SJCRH30 (cell line): Measurements from ENCODE around the gene DAPK1. TPM values are rescaled to one million over a fixed set of nuclear protein-coding genes. Genes with fewer than 3 reads are reported as not detected.
"Not testable (repeated sequence)": the region's sequence is repeated elsewhere in the genome, so short reads cannot be mapped to it uniquely, and the experiment has no call there.

ENCODE experiments used
- DNase-seq, 2 experiments: peaks; one replicate each; pipeline ENCODE4 v3.0.0-alpha.2; 2015 to 2020
- H3K27ac ChIP-seq: fragments of 250-450 bp; sonication (Bioruptor Pico); 2 replicates; pipeline ENCODE4 v1.5.1; 2020; ENCODE audit warnings: mild to moderate bottlenecking, moderate library complexity
- H3K27me3 ChIP-seq: fragments of 250-450 bp; sonication (Bioruptor Pico); 2 replicates; pipeline ENCODE4 v1.5.1; 2020; ENCODE audit warnings: mild to moderate bottlenecking, moderate library complexity
- H3K36me3 ChIP-seq: fragments of 250-450 bp; sonication (Bioruptor Pico); 2 replicates; pipeline ENCODE4 v1.5.1; 2020; ENCODE audit warnings: mild to moderate bottlenecking, moderate library complexity
- H3K4me1 ChIP-seq: fragments of 250-450 bp; sonication (Bioruptor Pico); 2 replicates; pipeline ENCODE4 v1.5.1; 2020; ENCODE audit warnings: mild to moderate bottlenecking, moderate library complexity
- H3K4me3 ChIP-seq: fragments of 250-450 bp; sonication (Bioruptor Pico); 2 replicates; pipeline ENCODE4 v1.5.1; 2020; ENCODE audit warnings: mild to moderate bottlenecking, moderate library complexity
- H3K9me3 ChIP-seq: fragments of 250-450 bp; sonication (Bioruptor Pico); replicated peaks from 2 replicates; pipeline ENCODE4 v1.5.1; 2020; ENCODE audit warnings: mild to moderate bottlenecking, moderate library complexity
- total RNA-seq: library from RNA; depleted of rRNA; stranded (reverse); fragments of >200 nt; shearing (Covaris generic); gene quantifications from 2 replicates; pipeline ENCODE4 v1.2.3, GENCODE V29; 2014

Gene DAPK1
- total RNA-seq, 1 experiment from 2014 or later = 73.5 TPM

DNA sequence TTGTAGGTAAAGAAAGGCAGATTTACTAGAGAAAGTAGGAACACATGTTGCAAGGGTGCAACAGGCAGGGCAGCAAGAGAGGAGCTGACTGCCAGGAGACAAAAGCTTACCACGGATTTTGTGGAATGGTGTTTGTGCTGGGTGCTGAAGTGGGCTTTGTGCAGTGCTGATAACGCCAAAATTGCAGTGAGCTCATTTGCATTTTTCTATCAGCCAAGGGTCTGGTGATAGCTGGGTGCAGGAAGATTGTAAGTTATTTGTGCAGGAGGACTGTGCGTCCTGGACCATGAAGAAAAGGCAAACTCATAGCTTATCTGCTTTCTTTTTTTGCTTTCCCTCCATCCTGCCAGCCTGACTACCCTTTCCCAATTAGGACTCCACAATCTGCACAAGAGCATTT lies 241.9 kb downstream of the DAPK1 start:
- Histone ChIP-seq H3K9me3 (peaks cover 16% of the 10 kb centered on the region; the same call in 1 of the 2 replicates), H3K36me3 (no peaks in the 10 kb centered on the region), H3K4me3 (no peak overlapping the region), H3K27ac (no peak overlapping the region), H3K4me1 (no peaks in the 10 kb centered on the region), H3K27me3 (no peaks in the 10 kb centered on the region)
- DNase-seq = no peak

DNA sequence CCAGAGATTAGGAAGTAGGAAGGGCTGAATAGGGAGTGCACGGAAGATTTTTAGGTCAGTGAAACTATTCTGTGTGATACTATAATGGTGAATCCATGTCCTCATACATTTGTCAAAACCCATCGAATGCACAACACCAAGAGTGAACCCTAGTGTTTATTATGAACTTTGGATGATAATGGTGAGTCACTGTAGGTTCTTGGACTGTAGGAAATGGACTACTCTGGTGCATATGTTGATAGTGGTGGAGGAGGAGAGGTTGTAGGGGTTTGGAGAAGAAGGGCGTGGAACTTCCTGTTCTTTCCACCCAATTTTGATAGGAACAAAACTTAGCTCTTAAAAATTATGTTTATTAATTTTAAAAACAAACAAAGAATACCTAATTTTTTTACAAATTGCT lies 242.5 kb downstream of the DAPK1 start:
- Histone ChIP-seq H3K4me1 (no peaks in the 10 kb centered on the region), H3K27me3 (no peaks in the 10 kb centered on the region), H3K9me3 (peaks cover 16% of the 10 kb centered on the region), H3K4me3 (no peak overlapping the region), H3K27ac (no peak overlapping the region), H3K36me3 (no peaks in the 10 kb centered on the region)
- DNase-seq = no peak

DNA sequence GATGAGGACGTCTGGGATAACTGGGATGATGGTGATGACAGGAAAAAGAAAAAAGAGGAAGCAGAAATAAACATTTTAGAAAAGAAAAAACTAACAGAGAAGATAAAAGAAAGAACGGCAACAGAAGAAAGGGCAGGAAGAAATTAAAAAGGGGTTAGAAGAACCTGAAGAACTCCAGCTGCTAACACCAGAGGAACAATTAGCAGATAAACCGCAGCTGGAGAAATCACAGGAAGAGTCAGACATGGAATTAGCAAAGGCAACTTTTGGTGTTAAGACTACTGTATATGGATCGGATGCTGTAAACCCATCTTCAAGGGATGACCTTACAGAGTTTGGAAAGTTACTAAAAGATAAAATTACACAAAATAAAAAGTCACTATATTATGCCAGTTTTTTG lies 243.7 kb downstream of the DAPK1 start:
- Histone ChIP-seq H3K4me1 (no peaks in the 10 kb centered on the region), H3K27ac (no peak overlapping the region), H3K9me3 (peaks cover 19% of the 10 kb centered on the region), H3K27me3 (no peaks in the 10 kb centered on the region), H3K4me3 (no peak overlapping the region), H3K36me3 (no peaks in the 10 kb centered on the region)
- no peak for DNase-seq

DNA sequence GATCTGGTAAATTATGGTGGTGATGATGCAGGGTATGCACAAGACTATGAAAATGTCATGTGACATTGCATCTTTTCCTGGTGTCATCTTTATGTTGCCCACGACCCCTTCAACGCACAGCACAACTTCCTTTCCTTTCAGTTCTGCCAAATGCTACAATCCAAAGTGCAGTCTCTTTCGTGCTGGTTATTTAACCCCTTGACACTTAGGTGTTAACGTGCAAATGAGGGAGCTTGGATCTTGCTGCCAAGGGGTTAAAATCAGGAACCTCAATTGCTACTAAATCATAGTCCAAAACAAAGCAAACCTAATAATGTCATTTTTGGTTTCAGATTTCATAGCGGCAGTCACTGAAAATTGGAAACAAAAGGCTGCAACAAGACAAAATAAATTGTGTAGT lies 244.2 kb downstream of the DAPK1 start:
- Histone ChIP-seq H3K4me1 (no peaks in the 10 kb centered on the region), H3K36me3 (no peaks in the 10 kb centered on the region), H3K27ac (no peak overlapping the region), H3K4me3 (no peak overlapping the region), H3K9me3 (peaks cover 19% of the 10 kb centered on the region), H3K27me3 (no peaks in the 10 kb centered on the region)
- no peak for DNase-seq

DNA sequence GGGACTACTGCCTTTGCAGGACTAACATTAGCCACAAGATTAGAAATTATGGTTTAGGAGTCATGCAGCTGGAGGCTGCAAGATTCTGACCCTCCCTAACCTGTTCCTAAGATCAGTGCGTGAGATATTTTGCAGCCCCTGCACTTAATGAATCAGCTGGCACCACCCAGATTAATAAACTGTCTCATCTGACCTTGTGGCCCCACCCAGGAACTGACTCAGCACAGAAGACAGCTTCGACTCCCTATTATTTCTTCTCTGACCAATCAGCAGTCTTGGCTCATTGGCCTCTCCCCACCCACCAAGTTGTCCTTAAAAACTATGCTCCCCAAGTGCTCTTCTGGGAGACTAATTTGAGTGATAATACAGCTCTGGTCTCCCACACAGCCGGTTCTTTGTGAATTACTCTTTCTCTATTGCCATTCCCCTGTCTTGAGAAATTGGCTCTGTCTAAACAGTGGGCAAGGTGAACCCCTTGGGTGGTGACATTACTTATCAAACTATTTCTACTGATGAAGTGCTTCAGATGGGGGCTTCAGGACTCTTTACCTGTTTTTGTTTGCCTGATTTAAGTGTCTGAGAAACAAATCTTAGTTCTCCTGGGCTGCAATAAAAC lies 245.3 kb downstream of the DAPK1 start:
- H3K27ac ChIP-seq = no peak overlapping the region
- peaks cover 19% of the 10 kb centered on the region for H3K9me3 ChIP-seq

DNA sequence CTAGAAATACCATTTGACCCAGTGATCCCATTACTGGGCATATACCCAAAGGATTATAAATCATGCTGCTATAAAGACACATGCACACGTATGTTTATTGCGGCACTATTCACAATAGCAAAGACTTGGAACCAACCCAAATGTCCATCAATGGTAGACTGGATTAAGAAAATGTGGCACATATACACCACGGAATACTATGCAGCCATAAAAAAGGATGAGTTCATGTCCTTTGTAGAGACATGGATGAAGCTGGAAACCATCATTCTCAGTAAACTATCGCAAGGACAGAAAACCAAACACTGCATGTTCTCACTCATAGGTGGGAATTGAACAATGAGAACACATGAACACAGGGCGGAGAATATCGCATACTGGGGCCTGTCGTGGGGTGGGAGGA lies 246.6 kb downstream of the DAPK1 start:
- not testable (repeated sequence) for H3K4me3 ChIP-seq, H3K27ac ChIP-seq, H3K4me1 ChIP-seq, H3K36me3 ChIP-seq, H3K27me3 ChIP-seq, DNase-seq
- H3K9me3 ChIP-seq = peaks cover 19% of the 10 kb centered on the region

More for the DNA sequence above, 245.3 kb downstream of the DAPK1 start:
- no peak for DNase-seq
- Histone ChIP-seq H3K36me3 (no peaks in the 10 kb centered on the region), H3K4me1 (no peaks in the 10 kb centered on the region), H3K4me3 (no peak overlapping the region), H3K27me3 (no peaks in the 10 kb centered on the region)

DNA sequence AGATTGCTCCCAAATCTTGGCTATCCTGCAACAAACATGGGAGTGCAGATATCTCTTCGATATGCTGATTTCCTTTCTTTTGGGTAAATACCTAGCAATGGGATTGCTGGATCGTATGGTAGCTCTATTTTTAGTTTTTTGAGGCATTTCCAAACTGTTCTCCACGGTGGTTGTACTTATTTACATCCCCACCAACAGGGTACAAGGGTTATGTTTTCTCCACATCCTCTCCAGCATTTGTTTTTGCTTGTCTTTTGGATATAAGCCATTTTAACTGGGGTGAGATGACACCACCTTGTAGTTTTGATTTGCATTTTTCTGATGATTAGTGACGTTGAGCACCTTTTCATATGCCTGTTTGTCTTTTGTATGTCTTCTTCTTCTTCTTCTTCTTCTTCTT lies 248.5 kb downstream of the DAPK1 start:
- Histone ChIP-seq H3K4me1 (no peaks in the 10 kb centered on the region), H3K27ac (no peak overlapping the region), H3K4me3 (no peak overlapping the region), H3K27me3 (no peaks in the 10 kb centered on the region), H3K9me3 (peaks cover 19% of the 10 kb centered on the region), H3K36me3 (no peaks in the 10 kb centered on the region)
- DNase-seq = no peak

DNA sequence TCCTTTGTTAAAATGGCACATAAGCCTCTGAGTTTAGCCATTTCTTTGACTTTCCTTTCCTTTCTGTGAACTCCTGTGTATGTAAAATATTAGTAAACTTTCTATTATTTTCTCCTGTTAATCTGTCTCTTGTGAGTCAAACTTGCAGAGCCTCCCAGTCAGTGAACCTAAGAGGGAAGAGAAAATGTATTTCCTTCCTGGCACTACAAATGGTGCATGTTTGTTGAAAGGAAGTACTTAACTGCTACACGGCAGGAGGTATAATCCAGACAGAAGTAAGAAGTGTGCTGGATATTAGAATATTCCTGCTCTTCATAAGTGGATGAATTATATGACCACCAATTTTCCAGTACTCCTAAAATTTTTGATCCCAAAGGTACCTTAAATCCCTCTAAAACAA lies 251.2 kb downstream of the DAPK1 start:
- no peak for DNase-seq
- Histone ChIP-seq H3K9me3 (peaks cover 7% of the 10 kb centered on the region), H3K27ac (no peak overlapping the region), H3K27me3 (no peaks in the 10 kb centered on the region), H3K4me3 (no peak overlapping the region), H3K36me3 (no peaks in the 10 kb centered on the region), H3K4me1 (no peaks in the 10 kb centered on the region)

DNA sequence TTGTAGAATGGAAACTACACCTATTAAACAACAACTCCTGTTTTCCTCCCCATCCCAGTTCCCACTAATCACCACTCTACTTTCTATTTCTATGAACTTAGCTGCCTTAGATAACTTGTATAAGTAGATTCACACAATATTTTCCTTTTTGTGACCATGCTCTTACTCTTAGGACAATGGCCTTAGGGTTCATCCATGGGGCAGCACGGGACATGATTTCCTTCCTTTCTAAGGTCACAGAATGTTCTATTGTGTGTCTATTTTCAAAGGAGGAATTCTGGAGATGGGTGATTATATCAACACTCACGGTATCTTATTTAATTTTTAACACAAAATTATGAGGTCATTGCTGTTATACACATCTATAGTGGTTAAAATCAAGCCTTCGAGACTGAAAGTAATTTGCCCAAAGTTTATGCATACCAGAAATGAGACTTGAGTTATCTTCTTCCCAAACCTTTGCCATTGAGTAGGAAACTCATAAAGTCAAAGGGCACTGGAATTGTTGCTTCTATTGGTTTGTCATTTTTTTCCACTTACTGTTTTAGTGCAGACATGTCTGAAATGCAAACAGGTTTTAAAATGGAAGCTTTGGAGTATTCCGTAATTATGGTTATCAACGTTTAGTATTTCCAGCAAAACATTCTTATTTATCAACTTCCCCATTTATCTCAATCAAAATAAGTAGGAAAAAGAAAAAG lies 251.8 kb downstream of the DAPK1 start:
- DNase-seq = no peak
- no peak overlapping the region for H3K4me3 ChIP-seq
- H3K27me3 ChIP-seq = no peaks in the 10 kb centered on the region
- no peak overlapping the region for H3K27ac ChIP-seq
- H3K9me3 ChIP-seq = peaks cover 3% of the 10 kb centered on the region; the same call in 1 of the 2 replicates
- no peaks in the 10 kb centered on the region for H3K4me1 ChIP-seq
- no peaks in the 10 kb centered on the region for H3K36me3 ChIP-seq

DNA sequence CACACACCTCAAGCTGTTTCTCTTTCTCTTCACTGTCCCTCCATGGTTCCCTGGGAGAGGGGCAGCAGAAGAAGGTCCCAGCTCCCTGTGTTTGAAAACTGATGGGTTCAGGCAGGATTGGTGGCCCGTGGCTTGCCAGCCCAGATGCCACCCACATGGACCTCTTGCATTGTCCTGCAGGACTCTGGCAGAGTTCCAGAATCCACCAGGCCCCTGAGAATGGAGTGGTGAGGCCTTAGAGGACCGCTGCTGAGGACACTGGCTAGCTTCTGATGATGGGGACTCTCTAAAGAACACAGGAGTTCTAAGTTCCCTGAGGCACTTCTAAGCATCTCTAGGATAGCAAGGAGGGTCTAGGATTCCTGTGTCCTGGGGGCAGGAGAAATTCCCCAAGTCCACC lies 253.1 kb downstream of the DAPK1 start:
- no peaks in the 10 kb centered on the region for H3K4me1 ChIP-seq
- no peak overlapping the region for H3K4me3 ChIP-seq
- no peak for DNase-seq
- H3K9me3 ChIP-seq = peaks cover 3% of the 10 kb centered on the region; the same call in 1 of the 2 replicates
- H3K27me3 ChIP-seq = no peaks in the 10 kb centered on the region
- no peaks in the 10 kb centered on the region for H3K36me3 ChIP-seq
- H3K27ac ChIP-seq = no peak overlapping the region

DNA sequence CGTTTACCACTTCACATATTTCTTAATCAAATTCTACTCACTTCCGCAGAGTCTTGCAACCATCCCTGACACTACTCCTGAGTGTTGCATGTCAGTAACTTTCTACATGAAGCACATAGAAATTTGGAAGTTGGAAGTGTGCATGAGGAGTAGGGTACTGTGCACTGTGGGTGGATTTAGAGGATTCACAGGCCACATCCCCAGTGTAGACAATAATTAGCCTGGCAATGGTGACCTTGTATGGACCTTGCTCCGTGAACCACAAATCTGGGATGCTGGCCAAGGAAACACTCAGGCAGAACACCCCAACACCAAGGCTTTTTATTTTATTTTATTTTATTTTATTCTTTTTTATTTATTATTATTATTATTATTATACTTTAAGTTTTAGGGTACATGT lies 253.8 kb downstream of the DAPK1 start:
- Histone ChIP-seq H3K27ac (no peak overlapping the region), H3K4me1 (no peaks in the 10 kb centered on the region), H3K4me3 (no peak overlapping the region), H3K36me3 (no peaks in the 10 kb centered on the region), H3K27me3 (no peaks in the 10 kb centered on the region), H3K9me3 (no peaks in the 10 kb centered on the region; the same call in 1 of the 2 replicates)
- no peak for DNase-seq

DNA sequence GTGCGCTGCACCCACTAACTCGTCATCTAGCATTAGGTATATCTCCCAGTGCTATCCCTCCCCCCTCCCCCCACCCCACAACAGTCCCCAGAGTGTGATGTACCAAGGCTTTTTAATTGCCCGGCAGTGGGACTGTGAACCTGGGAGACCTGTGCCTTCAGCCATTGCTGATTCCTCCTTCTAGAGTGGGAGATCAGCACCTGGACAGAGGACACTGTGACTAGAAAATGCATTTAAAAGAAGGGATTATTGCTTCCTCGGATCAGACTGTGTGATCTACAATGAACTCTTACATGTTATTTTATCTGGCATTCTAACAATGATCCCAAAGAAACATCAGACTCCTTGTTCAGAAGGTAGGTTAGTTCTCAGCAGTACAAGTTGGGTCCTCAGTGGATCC lies 254.2 kb downstream of the DAPK1 start:
- no peaks in the 10 kb centered on the region; the same call in 1 of the 2 replicates for H3K9me3 ChIP-seq
- H3K27ac ChIP-seq = no peak overlapping the region
- H3K4me3 ChIP-seq = no peak overlapping the region
- H3K4me1 ChIP-seq = no peaks in the 10 kb centered on the region
- H3K36me3 ChIP-seq = no peaks in the 10 kb centered on the region
- no peak for DNase-seq
- H3K27me3 ChIP-seq = no peaks in the 10 kb centered on the region

DNA sequence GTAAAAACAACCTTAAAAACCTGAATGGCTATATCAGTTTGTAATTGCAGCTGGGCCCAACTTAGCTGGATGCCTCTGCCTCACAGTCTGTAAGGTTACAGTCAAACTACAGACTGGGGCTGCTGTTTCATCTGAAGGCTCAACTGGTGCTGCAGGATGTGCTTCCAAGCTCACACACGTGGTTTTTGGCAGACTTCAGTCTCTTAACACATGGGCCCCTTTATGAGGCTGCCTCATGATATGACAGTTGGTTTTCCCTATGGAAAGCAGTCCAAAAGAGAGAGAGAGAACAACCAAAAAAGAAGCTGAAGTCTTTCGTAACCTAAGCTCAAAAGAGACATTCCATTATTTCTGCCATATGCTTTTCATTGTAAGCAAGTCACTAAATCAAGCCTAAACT lies 255.6 kb downstream of the DAPK1 start:
- Histone ChIP-seq H3K27me3 (no peaks in the 10 kb centered on the region), H3K4me1 (no peaks in the 10 kb centered on the region), H3K4me3 (no peak overlapping the region), H3K9me3 (no peaks in the 10 kb centered on the region; the same call in 1 of the 2 replicates), H3K27ac (no peak overlapping the region), H3K36me3 (no peaks in the 10 kb centered on the region)
- DNase-seq = no peak
